ENCODE data around the gene CDKL1.
A peak's percentile ranks its signal among the peaks of the same experiment; 100 is the strongest.

Gene CDKL1

DNA sequence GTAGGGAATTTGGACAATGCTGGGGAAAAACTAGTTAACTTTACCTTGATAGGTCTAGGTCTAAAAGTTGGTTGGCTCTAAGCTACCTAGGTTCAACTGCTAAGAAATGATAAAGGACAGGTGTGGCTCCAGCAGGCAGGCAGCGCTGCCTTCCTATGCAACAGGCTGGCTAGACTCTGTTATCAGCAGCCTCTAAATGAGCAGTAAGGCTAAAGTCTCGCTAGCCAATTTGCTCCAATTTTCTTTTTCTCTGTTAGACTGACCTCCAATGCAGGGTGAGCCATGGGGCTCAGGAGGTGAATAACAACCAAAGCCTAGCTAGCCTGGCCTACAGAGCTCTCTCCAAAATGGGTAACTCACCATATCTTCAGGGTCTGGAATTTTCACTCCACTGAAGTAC, 58.1 kb downstream of the CDKL1 start:
- no peak for ATAC-seq
- TF ChIP-seq, protein P1, sequence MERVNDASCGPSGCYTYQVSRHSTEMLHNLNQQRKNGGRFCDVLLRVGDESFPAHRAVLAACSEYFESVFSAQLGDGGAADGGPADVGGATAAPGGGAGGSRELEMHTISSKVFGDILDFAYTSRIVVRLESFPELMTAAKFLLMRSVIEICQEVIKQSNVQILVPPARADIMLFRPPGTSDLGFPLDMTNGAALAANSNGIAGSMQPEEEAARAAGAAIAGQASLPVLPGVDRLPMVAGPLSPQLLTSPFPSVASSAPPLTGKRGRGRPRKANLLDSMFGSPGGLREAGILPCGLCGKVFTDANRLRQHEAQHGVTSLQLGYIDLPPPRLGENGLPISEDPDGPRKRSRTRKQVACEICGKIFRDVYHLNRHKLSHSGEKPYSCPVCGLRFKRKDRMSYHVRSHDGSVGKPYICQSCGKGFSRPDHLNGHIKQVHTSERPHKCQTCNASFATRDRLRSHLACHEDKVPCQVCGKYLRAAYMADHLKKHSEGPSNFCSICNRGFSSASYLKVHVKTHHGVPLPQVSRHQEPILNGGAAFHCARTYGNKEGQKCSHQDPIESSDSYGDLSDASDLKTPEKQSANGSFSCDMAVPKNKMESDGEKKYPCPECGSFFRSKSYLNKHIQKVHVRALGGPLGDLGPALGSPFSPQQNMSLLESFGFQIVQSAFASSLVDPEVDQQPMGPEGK (CRISPR knock-in tag; IDR thresholded peaks at IDR 0.05; ENCODE audit: borderline replicate concordance) = no peak
- TF ChIP-seq ZFP30 (CRISPR knock-in tag; IDR thresholded peaks at IDR 0.05) = no peak
- TF ChIP-seq, protein P2, sequence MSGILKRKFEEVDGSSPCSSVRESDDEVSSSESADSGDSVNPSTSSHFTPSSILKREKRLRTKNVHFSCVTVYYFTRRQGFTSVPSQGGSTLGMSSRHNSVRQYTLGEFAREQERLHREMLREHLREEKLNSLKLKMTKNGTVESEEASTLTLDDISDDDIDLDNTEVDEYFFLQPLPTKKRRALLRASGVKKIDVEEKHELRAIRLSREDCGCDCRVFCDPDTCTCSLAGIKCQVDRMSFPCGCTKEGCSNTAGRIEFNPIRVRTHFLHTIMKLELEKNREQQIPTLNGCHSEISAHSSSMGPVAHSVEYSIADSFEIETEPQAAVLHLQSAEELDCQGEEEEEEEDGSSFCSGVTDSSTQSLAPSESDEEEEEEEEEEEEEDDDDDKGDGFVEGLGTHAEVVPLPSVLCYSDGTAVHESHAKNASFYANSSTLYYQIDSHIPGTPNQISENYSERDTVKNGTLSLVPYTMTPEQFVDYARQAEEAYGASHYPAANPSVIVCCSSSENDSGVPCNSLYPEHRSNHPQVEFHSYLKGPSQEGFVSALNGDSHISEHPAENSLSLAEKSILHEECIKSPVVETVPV (CRISPR knock-in tag; IDR thresholded peaks at IDR 0.05) = no peak
- TF ChIP-seq PPARA (CRISPR knock-in tag; IDR thresholded peaks at IDR 0.05; ENCODE audit: borderline replicate concordance) = no peak
- no peak for TF ChIP-seq CSDC2 (CRISPR knock-in tag; IDR thresholded peaks at IDR 0.05)
- TF ChIP-seq, protein P3, sequence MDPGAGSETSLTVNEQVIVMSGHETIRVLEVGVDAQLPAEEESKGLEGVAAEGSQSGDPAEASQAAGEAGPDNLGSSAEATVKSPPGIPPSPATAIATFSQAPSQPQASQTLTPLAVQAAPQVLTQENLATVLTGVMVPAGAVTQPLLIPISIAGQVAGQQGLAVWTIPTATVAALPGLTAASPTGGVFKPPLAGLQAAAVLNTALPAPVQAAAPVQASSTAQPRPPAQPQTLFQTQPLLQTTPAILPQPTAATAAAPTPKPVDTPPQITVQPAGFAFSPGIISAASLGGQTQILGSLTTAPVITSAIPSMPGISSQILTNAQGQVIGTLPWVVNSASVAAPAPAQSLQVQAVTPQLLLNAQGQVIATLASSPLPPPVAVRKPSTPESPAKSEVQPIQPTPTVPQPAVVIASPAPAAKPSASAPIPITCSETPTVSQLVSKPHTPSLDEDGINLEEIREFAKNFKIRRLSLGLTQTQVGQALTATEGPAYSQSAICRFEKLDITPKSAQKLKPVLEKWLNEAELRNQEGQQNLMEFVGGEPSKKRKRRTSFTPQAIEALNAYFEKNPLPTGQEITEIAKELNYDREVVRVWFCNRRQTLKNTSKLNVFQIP (CRISPR knock-in tag; IDR thresholded peaks at IDR 0.05; ENCODE audit: borderline replicate concordance, low read depth) = no peak
- TF ChIP-seq, protein P4, sequence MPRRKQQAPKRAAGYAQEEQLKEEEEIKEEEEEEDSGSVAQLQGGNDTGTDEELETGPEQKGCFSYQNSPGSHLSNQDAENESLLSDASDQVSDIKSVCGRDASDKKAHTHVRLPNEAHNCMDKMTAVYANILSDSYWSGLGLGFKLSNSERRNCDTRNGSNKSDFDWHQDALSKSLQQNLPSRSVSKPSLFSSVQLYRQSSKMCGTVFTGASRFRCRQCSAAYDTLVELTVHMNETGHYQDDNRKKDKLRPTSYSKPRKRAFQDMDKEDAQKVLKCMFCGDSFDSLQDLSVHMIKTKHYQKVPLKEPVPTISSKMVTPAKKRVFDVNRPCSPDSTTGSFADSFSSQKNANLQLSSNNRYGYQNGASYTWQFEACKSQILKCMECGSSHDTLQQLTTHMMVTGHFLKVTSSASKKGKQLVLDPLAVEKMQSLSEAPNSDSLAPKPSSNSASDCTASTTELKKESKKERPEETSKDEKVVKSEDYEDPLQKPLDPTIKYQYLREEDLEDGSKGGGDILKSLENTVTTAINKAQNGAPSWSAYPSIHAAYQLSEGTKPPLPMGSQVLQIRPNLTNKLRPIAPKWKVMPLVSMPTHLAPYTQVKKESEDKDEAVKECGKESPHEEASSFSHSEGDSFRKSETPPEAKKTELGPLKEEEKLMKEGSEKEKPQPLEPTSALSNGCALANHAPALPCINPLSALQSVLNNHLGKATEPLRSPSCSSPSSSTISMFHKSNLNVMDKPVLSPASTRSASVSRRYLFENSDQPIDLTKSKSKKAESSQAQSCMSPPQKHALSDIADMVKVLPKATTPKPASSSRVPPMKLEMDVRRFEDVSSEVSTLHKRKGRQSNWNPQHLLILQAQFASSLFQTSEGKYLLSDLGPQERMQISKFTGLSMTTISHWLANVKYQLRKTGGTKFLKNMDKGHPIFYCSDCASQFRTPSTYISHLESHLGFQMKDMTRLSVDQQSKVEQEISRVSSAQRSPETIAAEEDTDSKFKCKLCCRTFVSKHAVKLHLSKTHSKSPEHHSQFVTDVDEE (CRISPR knock-in tag; IDR thresholded peaks at IDR 0.05) = no peak
- TF ChIP-seq ISL1 (CRISPR knock-in tag; IDR thresholded peaks at IDR 0.05) = no peak
- no peak for TF ChIP-seq TOX (CRISPR knock-in tag; IDR thresholded peaks at IDR 0.05; ENCODE audit: borderline replicate concordance)
- no peak for TF ChIP-seq ZNF565 (CRISPR knock-in tag; conservative IDR thresholded peaks at IDR 0.05; ENCODE audit: low read depth)
- TF ChIP-seq ZFP3 (CRISPR knock-in tag; IDR thresholded peaks at IDR 0.05) = no peak
- no peak for TF ChIP-seq SNAI2 (CRISPR knock-in tag; IDR thresholded peaks at IDR 0.05)

DNA sequence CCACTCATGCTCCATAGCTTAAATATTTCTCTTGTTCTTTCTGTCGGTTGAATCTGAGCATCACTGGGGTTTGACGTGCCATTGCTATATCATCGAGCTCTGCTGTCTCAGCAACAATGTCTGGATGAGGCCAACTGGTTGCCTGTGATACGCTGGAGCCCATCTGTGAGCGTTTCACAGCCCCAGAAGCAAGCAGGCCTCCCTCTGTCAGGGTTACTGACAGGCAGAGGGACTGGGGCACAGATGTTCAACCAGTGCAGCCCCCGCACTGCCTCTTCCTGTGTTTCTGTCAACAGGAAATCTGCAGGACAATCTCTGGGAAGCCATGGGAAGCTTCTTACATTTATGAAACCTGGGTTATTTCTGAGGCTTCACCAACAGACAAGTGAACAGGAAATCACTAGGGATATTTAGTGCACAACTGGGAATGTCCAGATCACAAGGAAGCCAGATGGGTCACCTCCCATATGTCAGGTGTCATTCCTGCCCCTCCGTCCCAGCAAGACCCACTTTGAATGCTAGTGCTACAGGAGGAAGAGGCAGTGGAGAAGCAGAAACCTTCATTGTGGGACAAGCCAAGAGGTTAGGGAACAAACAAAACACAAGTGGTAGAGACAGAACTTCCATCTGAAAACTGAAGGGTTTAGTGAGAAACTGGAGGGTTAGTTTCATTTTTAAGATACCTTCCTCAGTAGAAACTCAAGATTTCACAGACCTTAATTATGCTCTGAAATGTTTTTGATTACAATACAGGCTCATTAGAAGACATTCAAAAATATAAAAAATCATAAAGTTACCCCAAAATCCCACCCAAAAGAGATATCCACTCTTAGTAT, 60.5 kb downstream of the CDKL1 start:
- TF ChIP-seq ISL1 (CRISPR knock-in tag; IDR thresholded peaks at IDR 0.05) (no peak), TCF4 (CRISPR knock-in tag; IDR thresholded peaks at IDR 0.05; ENCODE audit: borderline replicate concordance) (peak; percentile 88)
- peak; percentile 80 for ATAC-seq

DNA sequence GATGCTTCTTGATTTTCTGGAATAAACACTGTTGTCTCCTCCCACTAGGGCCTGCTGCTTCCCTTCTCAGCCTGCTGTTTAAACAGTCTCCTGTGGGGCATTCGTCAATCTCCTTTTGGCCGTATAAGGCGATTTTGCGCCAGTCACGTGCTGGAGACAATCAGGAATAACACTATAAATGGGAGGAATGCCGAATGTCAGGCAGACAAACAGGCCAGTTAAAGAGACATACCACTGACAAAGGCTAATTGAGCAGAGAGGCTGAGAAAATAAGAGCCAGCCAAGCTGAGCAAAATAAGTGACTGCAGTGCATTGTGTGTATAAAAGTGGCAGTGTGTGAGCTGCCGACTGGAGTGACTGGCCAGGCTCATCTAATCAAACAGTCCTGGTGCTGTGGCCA, 61.3 kb downstream of the CDKL1 start:
- ATAC-seq = peak; percentile 84
- TF ChIP-seq TOX (CRISPR knock-in tag; IDR thresholded peaks at IDR 0.05; ENCODE audit: borderline replicate concordance) = no peak
- TF ChIP-seq, protein P2 (CRISPR knock-in tag; IDR thresholded peaks at IDR 0.05) = no peak
- TF ChIP-seq ZC3H10 (CRISPR knock-in tag; IDR thresholded peaks at IDR 0.05) = no peak
- no peak for TF ChIP-seq ZFP3 (CRISPR knock-in tag; IDR thresholded peaks at IDR 0.05)
- no peak for TF ChIP-seq ZFP30 (CRISPR knock-in tag; IDR thresholded peaks at IDR 0.05)
- no peak for TF ChIP-seq PPARA (CRISPR knock-in tag; IDR thresholded peaks at IDR 0.05; ENCODE audit: borderline replicate concordance)
- no peak for TF ChIP-seq ARNTL (CRISPR knock-in tag; IDR thresholded peaks at IDR 0.05; ENCODE audit: borderline replicate concordance, low read depth)
- no peak for TF ChIP-seq OSR1 (CRISPR knock-in tag; IDR thresholded peaks at IDR 0.05)
- no peak for TF ChIP-seq BACH2 (CRISPR knock-in tag; IDR thresholded peaks at IDR 0.05; ENCODE audit: borderline replicate concordance)
- no peak for TF ChIP-seq ZNF565 (CRISPR knock-in tag; conservative IDR thresholded peaks at IDR 0.05; ENCODE audit: low read depth)
- TF ChIP-seq, protein P5, sequence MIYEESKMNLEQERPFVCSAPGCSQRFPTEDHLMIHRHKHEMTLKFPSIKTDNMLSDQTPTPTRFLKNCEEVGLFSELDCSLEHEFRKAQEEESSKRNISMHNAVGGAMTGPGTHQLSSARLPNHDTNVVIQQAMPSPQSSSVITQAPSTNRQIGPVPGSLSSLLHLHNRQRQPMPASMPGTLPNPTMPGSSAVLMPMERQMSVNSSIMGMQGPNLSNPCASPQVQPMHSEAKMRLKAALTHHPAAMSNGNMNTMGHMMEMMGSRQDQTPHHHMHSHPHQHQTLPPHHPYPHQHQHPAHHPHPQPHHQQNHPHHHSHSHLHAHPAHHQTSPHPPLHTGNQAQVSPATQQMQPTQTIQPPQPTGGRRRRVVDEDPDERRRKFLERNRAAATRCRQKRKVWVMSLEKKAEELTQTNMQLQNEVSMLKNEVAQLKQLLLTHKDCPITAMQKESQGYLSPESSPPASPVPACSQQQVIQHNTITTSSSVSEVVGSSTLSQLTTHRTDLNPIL (CRISPR knock-in tag; IDR thresholded peaks at IDR 0.05; ENCODE audit: low read depth) = no peak

All from SK-N-SH treated with all-trans-retinoic acid at 6 μM for 48 hours (cell line).